PC-3 (cell line): ENCODE measurements around the gene MGLL. TPM values are rescaled to one million over a fixed set of nuclear protein-coding genes. Genes with fewer than 3 reads are reported as not detected.

Source experiments
- ATAC-seq: fragments of 200-7000 bp; cut with Tn5 transposase; 2 replicates; pipeline ENCODE4 v1.9.1; 2020; ENCODE audit warnings: mild to moderate bottlenecking, moderate library complexity
- BruUV-seq: library from RNA; stranded (reverse); fragments of 400-500 nt; replicated peaks from 2 replicates; lab custom pipeline; 2021; lab: Mats Ljungman, UMichigan
- CTCF ChIA-PET: fragments of 300-600 bp; sonication (Branson Sonifier 250); formaldehyde crosslinking; loops from one replicate; lab custom pipeline; 2022; ENCODE audit warnings: antibody characterized with exemption; lab: Charles Lee
- POLR2A ChIA-PET: fragments of 300-600 bp; sonication (Branson Sonifier 250); formaldehyde crosslinking; loops from one replicate; lab custom pipeline; 2022; ENCODE audit warnings: antibody characterized with exemption; ENCODE audit not compliant: unreplicated experiment; lab: Charles Lee
- DNase-seq: peaks from one replicate; pipeline ENCODE4 v3.0.0-alpha.2; 2015
- H2AFZ ChIP-seq: fragments of 300-600 bp; sonication (generic); 2 replicates; pipeline ENCODE4 v1.6.0; 2016; ENCODE audit warnings: antibody characterized with exemption, low read length
- H3F3A ChIP-seq: fragments of 300-600 bp; sonication (generic); one replicate; pipeline ENCODE4 v1.6.0; 2017; ENCODE audit warnings: antibody characterized with exemption, low read length, control low read depth, mild to moderate bottlenecking; ENCODE audit not compliant: unreplicated experiment
- H3K27ac ChIP-seq: fragments of 300-600 bp; sonication (generic); 2 replicates; pipeline ENCODE4 v1.5.1; 2016; ENCODE audit warnings: mild to moderate bottlenecking, low read length
- H3K27me3 ChIP-seq: fragments of 300-600 bp; sonication (generic); 2 replicates; pipeline ENCODE4 v1.6.1; 2016; ENCODE audit warnings: low read length, mixed read lengths
- H3K36me3 ChIP-seq: fragments of 300-600 bp; sonication (generic); 2 replicates; pipeline ENCODE4 v1.6.1; 2016; ENCODE audit warnings: low read depth, mixed run types, low read length, mixed read lengths
- H3K4me1 ChIP-seq: fragments of 300-600 bp; sonication (generic); 2 replicates; pipeline ENCODE4 v1.5.1; 2016; ENCODE audit warnings: low read length; ENCODE audit not compliant: insufficient read depth
- H3K4me2 ChIP-seq: fragments of 300-600 bp; sonication (generic); 2 replicates; pipeline ENCODE4 v1.6.0; 2016; ENCODE audit warnings: low read length
- H3K4me3 ChIP-seq: fragments of 300-600 bp; sonication (generic); 2 replicates; pipeline ENCODE4 v1.5.1; 2016; ENCODE audit warnings: mild to moderate bottlenecking, low read length, mixed read lengths
- H3K79me2 ChIP-seq: fragments of 300-600 bp; sonication (generic); 2 replicates; pipeline ENCODE4 v1.6.1; 2017; ENCODE audit warnings: low read length, mixed read lengths
- H3K9ac ChIP-seq: fragments of 300-600 bp; sonication (generic); 2 replicates; pipeline ENCODE4 v1.6.0; 2016; ENCODE audit warnings: mild to moderate bottlenecking, low read length
- H3K9me2 ChIP-seq: fragments of 300-600 bp; sonication (generic); replicated peaks from 2 replicates; pipeline ENCODE4 v1.6.1; 2016; ENCODE audit warnings: mixed run types, low read length, mixed read lengths
- H3K9me3 ChIP-seq: fragments of 300-600 bp; sonication (generic); 2 replicates; pipeline ENCODE4 v1.6.1; 2016; ENCODE audit warnings: low read length, mixed read lengths
- H4K20me1 ChIP-seq: fragments of 300-600 bp; sonication (generic); 2 replicates; pipeline ENCODE4 v1.6.1; 2016; ENCODE audit warnings: low read length, mixed read lengths
- EZH2 ChIP-seq: fragments of 300-600 bp; sonication (generic); IDR thresholded peaks from one replicate; pipeline ENCODE4 v1.6.1; 2017; ENCODE audit warnings: antibody characterized with exemption, mild to moderate bottlenecking, low read length; ENCODE audit not compliant: unreplicated experiment
- EZH2phosphoT487 ChIP-seq: fragments of 300-600 bp; sonication (generic); IDR thresholded peaks from 2 replicates; pipeline ENCODE4 v1.6.1; 2018; ENCODE audit warnings: mild to moderate bottlenecking, antibody characterized with exemption, low read length, borderline replicate concordance
- intact Hi-C: fragments of 100-400 bp; cut with micrococcal nuclease; formaldehyde crosslinking; loops from 2 replicates; pipeline ENCODE4 v1.9.0; 2023
- total RNA-seq: library from RNA; depleted of rRNA; stranded (reverse); fragments of >200 nt; gene quantifications from 2 replicates; pipeline ENCODE4 v1.2.3, GENCODE V29; 2014
- TF ChIP-seq, protein P1 (sequence below): fragments of 300-600 bp; sonication (generic); conservative IDR thresholded peaks from 2 replicates; pipeline ENCODE4 v1.5.1; 2017; ENCODE audit warnings: antibody characterized with exemption, low read depth, mild to moderate bottlenecking, low read length

MGLL gene
- total RNA-seq, 1 experiment from 2014 or later = 38.7 TPM

DNA sequence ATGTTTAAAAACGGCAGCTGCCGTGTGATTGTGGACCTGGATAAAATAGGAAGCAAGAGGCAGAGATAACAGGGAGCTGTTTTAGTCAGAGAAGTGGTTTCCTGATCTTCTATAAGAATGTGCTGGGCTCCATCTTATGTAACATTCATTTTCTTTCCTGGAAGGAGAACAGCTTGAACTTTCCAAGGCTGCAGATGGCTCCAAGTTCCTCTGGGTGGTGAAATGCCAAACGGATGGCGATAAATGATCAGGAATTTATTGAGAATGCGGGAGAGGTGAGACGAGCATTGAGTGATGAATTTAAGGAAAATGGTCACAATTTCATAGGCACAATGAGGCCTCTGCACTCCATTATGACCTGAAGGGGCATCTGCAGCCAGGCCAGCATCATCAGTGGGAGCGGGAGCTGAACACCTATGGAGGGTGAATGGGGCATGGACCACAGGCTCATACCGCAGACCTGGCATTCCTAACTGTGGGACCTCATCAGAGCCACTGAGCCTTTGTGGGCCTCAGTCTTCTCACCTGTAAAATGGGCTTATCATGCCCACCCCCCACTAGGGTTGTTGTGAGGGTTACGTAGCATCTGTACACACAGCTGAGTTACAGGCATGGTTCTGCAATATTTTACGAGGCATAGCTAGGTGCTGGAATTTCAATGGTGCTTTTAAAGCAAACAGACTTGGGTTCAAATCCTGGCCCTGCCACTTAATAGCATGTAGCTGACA, 17.1 kb downstream of the MGLL start:
- no peaks in the 10 kb centered on the region for H3F3A ChIP-seq
- no peaks in the 10 kb centered on the region for H3K27me3 ChIP-seq
- no TSS peak for BruUV-seq
- H3K79me2 ChIP-seq = peaks cover 10% of the 10 kb centered on the region
- peak overlapping the region; percentile 80 for H3K27ac ChIP-seq
- intact Hi-C loops = no loop called here
- H4K20me1 ChIP-seq = no peaks in the 10 kb centered on the region
- peaks cover 25% of the 10 kb centered on the region for H3K4me1 ChIP-seq
- H3K4me2 ChIP-seq = no peak overlapping the region
- ATAC-seq = no peak
- H3K36me3 ChIP-seq = peaks cover 17% of the 10 kb centered on the region
- ChIA-PET CTCF (interaction anchor here (1.3 kb wide), 1 partner anchor 61 kb away, joined by 3 read pairs; no protein-coding TSS in a partner anchor), POLR2A (interaction anchor here (0.6 kb wide), 1 partner anchor 56 kb away, joined by 3 read pairs; no protein-coding TSS in a partner anchor)
- TF ChIP-seq EZH2 (no peak), EZH2phosphoT487 (no peak)
- TF ChIP-seq, protein P1, sequence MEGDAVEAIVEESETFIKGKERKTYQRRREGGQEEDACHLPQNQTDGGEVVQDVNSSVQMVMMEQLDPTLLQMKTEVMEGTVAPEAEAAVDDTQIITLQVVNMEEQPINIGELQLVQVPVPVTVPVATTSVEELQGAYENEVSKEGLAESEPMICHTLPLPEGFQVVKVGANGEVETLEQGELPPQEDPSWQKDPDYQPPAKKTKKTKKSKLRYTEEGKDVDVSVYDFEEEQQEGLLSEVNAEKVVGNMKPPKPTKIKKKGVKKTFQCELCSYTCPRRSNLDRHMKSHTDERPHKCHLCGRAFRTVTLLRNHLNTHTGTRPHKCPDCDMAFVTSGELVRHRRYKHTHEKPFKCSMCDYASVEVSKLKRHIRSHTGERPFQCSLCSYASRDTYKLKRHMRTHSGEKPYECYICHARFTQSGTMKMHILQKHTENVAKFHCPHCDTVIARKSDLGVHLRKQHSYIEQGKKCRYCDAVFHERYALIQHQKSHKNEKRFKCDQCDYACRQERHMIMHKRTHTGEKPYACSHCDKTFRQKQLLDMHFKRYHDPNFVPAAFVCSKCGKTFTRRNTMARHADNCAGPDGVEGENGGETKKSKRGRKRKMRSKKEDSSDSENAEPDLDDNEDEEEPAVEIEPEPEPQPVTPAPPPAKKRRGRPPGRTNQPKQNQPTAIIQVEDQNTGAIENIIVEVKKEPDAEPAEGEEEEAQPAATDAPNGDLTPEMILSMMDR = no peak
- H2AFZ ChIP-seq = no peak overlapping the region
- no peak overlapping the region for H3K4me3 ChIP-seq
- no peaks in the 10 kb centered on the region for H3K9me3 ChIP-seq
- DNase-seq = no peak
- H3K9ac ChIP-seq = no peak overlapping the region
- H3K9me2 ChIP-seq = no peaks in the 10 kb centered on the region

DNA sequence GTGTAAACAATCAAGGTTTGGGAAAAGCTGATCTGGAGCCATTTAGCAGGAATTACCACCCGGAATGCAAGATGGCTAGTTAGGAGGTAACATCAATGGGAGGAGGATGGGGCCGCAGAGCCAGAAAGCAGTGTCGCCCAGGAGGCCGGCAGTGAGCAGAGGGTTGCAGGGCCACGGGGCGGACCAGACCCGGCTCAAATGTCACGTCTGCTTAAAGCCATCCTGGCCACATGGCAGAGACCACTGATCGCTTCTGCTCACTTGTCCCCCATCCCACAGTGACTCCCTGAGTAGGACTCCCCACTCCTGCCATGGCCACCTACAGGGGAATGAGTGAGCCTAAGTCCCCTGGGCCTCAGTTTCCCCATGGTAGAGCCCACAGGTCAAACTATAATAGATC, 18.2 kb downstream of the MGLL start:
- no TSS peak for BruUV-seq
- TF ChIP-seq EZH2 (no peak), EZH2phosphoT487 (no peak)
- Histone ChIP-seq H3K4me2 (no peak overlapping the region), H3K9ac (peak overlapping the region; percentile 27; the same call in 1 of the 2 replicates), H3K36me3 (peaks cover 13% of the 10 kb centered on the region), H3K9me3 (no peaks in the 10 kb centered on the region), H3K4me1 (peaks cover 35% of the 10 kb centered on the region), H4K20me1 (no peaks in the 10 kb centered on the region), H3K9me2 (no peaks in the 10 kb centered on the region), H3F3A (no peaks in the 10 kb centered on the region), H3K4me3 (no peak overlapping the region), H3K79me2 (peaks cover 10% of the 10 kb centered on the region), H2AFZ (no peak overlapping the region), H3K27ac (peak overlapping the region; percentile 80), H3K27me3 (no peaks in the 10 kb centered on the region)
- CTCF ChIA-PET = interaction anchor here (1.2 kb wide), 1 partner anchor 19 kb away, joined by 4 read pairs; no protein-coding TSS in a partner anchor
- DNase-seq (no peak), ATAC-seq (no peak)
- intact Hi-C loops = no loop called here
- POLR2A ChIA-PET = interaction anchor here (0.6 kb wide), 1 partner anchor 55 kb away, joined by 3 read pairs; no protein-coding TSS in a partner anchor

DNA sequence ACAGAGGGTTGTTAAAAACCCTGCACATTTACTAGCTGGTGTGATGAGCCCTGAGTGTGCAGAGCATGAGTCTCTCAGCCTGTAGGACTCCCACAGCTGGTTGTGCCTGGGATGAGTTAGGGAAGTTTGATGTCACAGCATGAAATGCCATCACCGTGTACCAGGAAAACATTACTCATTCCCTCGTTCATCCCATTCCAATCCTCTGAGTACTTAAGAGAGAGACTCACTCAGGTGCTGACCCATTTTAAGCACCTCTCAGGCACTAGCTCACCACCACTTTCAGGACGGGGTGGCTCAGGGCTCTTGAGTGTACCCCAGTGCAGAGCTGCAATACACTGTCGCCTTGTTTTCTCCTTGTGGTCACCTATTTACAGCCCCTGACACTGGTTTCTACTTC, 18.7 kb downstream of the MGLL start:
- peak; percentile 91 for DNase-seq
- Histone ChIP-seq H3K9me3 (no peaks in the 10 kb centered on the region), H2AFZ (no peak overlapping the region), H3K9me2 (no peaks in the 10 kb centered on the region), H3K4me3 (no peak overlapping the region), H3K9ac (peak overlapping the region; percentile 27; the same call in 1 of the 2 replicates), H4K20me1 (no peaks in the 10 kb centered on the region), H3K4me1 (peaks cover 41% of the 10 kb centered on the region), H3K27ac (peak overlapping the region; percentile 80), H3K4me2 (no peak overlapping the region), H3F3A (no peaks in the 10 kb centered on the region), H3K36me3 (peaks cover 13% of the 10 kb centered on the region), H3K27me3 (no peaks in the 10 kb centered on the region), H3K79me2 (peaks cover 15% of the 10 kb centered on the region)
- ChIA-PET POLR2A (interaction anchor here (0.6 kb wide), 1 partner anchor 224 kb away, joined by 3 read pairs; no protein-coding TSS in a partner anchor), CTCF (interaction anchor here (1.0 to 1.2 kb wide), 2 partner anchors 12 to 20 kb away, joined by 4 read pairs; no protein-coding TSS in a partner anchor)
- TF ChIP-seq, protein P1 = no peak
- no peak for TF ChIP-seq EZH2phosphoT487
- no peak for TF ChIP-seq EZH2
- peak; percentile 65 for ATAC-seq
- intact Hi-C loops = no loop called here
- BruUV-seq = no TSS peak
